GM15510 (cell line): ENCODE measurements around the gene PSMD6.

Experiments
- POLR2A ChIP-seq: IDR thresholded peaks from 3 replicates; pipeline ENCODE4 v1.6.1; 2011; ENCODE audit warnings: borderline replicate concordance; ENCODE audit not compliant: insufficient read length; ENCODE audit errors: extremely low read depth

Gene PSMD6

GRCh38 chr3:64028754-64029153 is 5.5 kb upstream of the PSMD6 start:
- no peak for TF ChIP-seq POLR2A

GRCh38 chr3:64027658-64028057 is 4.4 kb upstream of the PSMD6 start:
- no peak for TF ChIP-seq POLR2A

GRCh38 chr3:64026346-64026745 is 3.1 kb upstream of the PSMD6 start:
- TF ChIP-seq POLR2A, result no peak

- no peak for TF ChIP-seq POLR2A
Measured at GRCh38 chr3:64023861-64024223, 548 bp upstream of the PSMD6 start.

GRCh38 chr3:64022451-64023186 is 675 bp downstream of the PSMD6 start:
- TF ChIP-seq POLR2A, result no peak

- TF ChIP-seq POLR2A, result no peak
Measured at GRCh38 chr3:64021922-64022321, 1.4 kb downstream of the PSMD6 start.

- TF ChIP-seq POLR2A, result no peak
Measured at GRCh38 chr3:64019879-64020278, 3.4 kb downstream of the PSMD6 start.

- no peak for TF ChIP-seq POLR2A
Measured at GRCh38 chr3:64019271-64019670, 4.0 kb downstream of the PSMD6 start.

GRCh38 chr3:64016941-64017620 is 6.2 kb downstream of the PSMD6 start:
- no peak for TF ChIP-seq POLR2A

GRCh38 chr3:64011685-64012084 is 11.6 kb downstream of the PSMD6 start:
- TF ChIP-seq POLR2A, result no peak

- TF ChIP-seq POLR2A, result no peak
Measured at GRCh38 chr3:64010199-64010598, 13.1 kb downstream of the PSMD6 start.

- TF ChIP-seq POLR2A, result no peak
Measured at GRCh38 chr3:64009528-64009927, 13.8 kb downstream of the PSMD6 start.

GRCh38 chr3:64008487-64009351 is 14.6 kb downstream of the PSMD6 start:
- TF ChIP-seq POLR2A, result no peak

- TF ChIP-seq POLR2A, result no peak
Measured at GRCh38 chr3:64008017-64008416, 15.3 kb downstream of the PSMD6 start.

GRCh38 chr3:64003589-64003988 is 19.7 kb downstream of the PSMD6 start:
- TF ChIP-seq POLR2A, result no peak
